ENCODE results near the gene CHPT1.

Gene CHPT1

DNA sequence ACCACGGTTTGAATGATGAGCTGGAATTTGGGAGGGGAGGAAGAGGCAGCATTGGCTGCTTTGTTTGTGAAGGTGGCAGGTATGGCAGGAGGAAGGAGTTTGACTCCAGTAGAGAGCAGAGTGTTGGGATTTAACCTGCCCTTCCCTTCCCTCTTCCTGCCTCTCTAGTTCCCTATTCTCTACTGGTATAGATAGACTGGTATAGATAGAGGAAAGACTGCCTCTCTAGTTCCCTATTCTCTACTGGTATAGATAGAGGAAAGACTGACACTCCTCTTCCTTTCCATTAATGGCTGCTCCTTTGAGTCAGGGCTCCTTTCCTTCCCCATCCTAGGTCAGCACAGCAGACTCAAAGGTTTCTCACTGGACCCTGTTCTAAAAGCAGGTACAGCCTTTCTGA is 50.3 kb downstream of the CHPT1 start:
- no peak overlapping the region for H3K27ac Mint-ChIP-seq
- H3K4me1 Mint-ChIP-seq (ENCODE audit: low read depth): peaks cover 17% of the 10 kb centered on the region
- peaks cover 43% of the 10 kb centered on the region for H3K36me3 Mint-ChIP-seq (ENCODE audit: low read depth)

GRCh38 chr12:101748907-101749306 is 51.5 kb downstream of the CHPT1 start:
- Mint-ChIP-seq H3K9me3 (no peaks in the 10 kb centered on the region), H3K4me3 (no peak overlapping the region), H3K27me3 (ENCODE audit: low read depth) (no peaks in the 10 kb centered on the region), H3K4me1 (ENCODE audit: low read depth) (peaks cover 9% of the 10 kb centered on the region), H3K36me3 (ENCODE audit: low read depth) (peaks cover 42% of the 10 kb centered on the region), H3K27ac (no peak overlapping the region)

More for the DNA sequence above, 50.3 kb downstream of the CHPT1 start:
- Mint-ChIP-seq H3K27me3 (ENCODE audit: low read depth) (no peaks in the 10 kb centered on the region), H3K9me3 (no peaks in the 10 kb centered on the region), H3K4me3 (no peak overlapping the region)

DNA sequence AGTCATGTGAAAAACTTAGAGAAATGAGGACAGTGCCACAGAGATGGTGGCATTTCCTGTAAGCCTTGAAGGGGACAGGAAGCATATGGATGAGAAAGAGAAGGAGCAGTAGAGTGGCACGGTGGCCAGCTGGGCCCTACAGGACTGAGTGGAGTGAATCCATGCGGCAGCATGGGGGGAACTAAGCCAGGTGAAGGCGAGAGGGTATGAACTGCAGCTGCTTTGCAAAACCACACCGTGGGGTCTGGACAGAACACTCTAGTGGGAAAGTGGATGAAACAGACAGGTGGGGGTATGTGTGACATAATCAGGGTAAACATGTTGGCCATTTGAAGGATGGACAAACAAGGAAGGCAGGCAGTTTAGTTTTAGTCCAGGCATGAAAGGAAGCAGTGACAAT is 52.2 kb downstream of the CHPT1 start:
- no peaks in the 10 kb centered on the region for H3K27me3 Mint-ChIP-seq (ENCODE audit: low read depth)
- peaks cover 3% of the 10 kb centered on the region for H3K4me1 Mint-ChIP-seq (ENCODE audit: low read depth)
- H3K27ac Mint-ChIP-seq: no peak overlapping the region
- H3K4me3 Mint-ChIP-seq: no peak overlapping the region
- H3K9me3 Mint-ChIP-seq: no peaks in the 10 kb centered on the region
- peaks cover 44% of the 10 kb centered on the region for H3K36me3 Mint-ChIP-seq (ENCODE audit: low read depth)

- Mint-ChIP-seq H3K9me3 (no peaks in the 10 kb centered on the region), H3K36me3 (ENCODE audit: low read depth) (peaks cover 48% of the 10 kb centered on the region), H3K27me3 (ENCODE audit: low read depth) (no peaks in the 10 kb centered on the region), H3K4me1 (ENCODE audit: low read depth) (peaks cover 3% of the 10 kb centered on the region), H3K4me3 (no peak overlapping the region), H3K27ac (no peak overlapping the region)
These were observed 52.7 kb downstream of the CHPT1 start for GRCh38 chr12:101750152-101750551.

DNA sequence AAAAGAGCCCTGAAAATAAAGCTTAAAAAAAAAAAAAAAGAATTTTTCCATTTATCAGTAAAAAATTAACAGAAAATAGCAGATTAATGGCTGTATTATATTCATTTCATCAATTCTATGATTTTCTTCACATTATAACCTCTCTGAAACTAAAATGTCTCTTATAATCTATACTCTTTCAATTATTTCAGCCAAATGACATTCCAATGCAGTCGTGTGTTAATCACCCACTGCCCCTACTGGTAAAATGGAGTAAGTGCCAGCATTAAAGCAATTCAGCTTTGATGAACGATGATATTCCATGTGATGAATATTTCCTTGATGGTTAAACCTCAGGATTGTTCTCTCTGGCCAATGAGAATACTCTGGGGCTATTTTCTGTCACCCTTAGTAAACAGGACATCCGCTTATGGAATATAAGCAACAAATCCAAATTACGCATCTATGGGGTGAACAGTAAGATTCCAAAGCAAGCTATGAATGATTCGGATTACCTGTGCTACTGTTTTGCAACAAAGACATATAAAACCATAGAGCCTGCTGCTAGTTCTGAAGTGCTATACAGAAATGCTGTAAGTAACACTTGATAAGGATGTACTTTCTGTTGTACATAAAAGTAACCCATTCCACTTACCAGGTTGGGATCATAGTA is 62.1 kb downstream of the CHPT1 start:
- Mint-ChIP-seq H3K36me3 (ENCODE audit: low read depth) (peaks cover 24% of the 10 kb centered on the region), H3K9me3 (no peaks in the 10 kb centered on the region)

DNA sequence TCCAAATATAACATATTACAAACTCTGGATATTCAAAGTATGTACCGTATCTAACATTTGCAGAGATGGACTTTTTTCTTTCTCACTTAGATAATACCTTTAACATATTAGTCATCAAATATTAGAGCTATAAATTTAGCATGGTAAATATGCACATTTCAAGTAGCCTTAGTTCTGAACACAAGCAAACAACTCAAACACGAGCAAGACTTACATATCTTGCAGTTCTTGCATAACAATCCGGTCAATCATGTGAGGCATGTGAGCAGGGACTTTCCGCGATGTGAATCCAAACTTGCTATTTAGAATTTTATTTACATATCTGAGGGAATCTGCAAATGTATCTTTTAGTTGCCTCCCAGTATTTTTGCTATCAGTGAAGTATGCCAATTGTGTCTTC is 63.9 kb downstream of the CHPT1 start:
- Mint-ChIP-seq H3K27me3 (ENCODE audit: low read depth) (no peaks in the 10 kb centered on the region), H3K27ac (no peak overlapping the region), H3K4me1 (ENCODE audit: low read depth) (peaks cover 3% of the 10 kb centered on the region), H3K9me3 (no peaks in the 10 kb centered on the region), H3K4me3 (no peak overlapping the region), H3K36me3 (ENCODE audit: low read depth) (peaks cover 23% of the 10 kb centered on the region)

More for the DNA sequence above, 62.1 kb downstream of the CHPT1 start:
- no peak overlapping the region for H3K4me3 Mint-ChIP-seq
- H3K27me3 Mint-ChIP-seq (ENCODE audit: low read depth): no peaks in the 10 kb centered on the region
- H3K4me1 Mint-ChIP-seq (ENCODE audit: low read depth): peaks cover 3% of the 10 kb centered on the region
- H3K27ac Mint-ChIP-seq: no peak overlapping the region

GRCh38 chr12:101761781-101762180 is 64.3 kb downstream of the CHPT1 start:
- H3K36me3 Mint-ChIP-seq (ENCODE audit: low read depth): peaks cover 23% of the 10 kb centered on the region
- H3K4me1 Mint-ChIP-seq (ENCODE audit: low read depth): peaks cover 3% of the 10 kb centered on the region
- no peaks in the 10 kb centered on the region for H3K9me3 Mint-ChIP-seq
- no peak overlapping the region for H3K27ac Mint-ChIP-seq
- no peaks in the 10 kb centered on the region for H3K27me3 Mint-ChIP-seq (ENCODE audit: low read depth)
- H3K4me3 Mint-ChIP-seq: no peak overlapping the region

GRCh38 chr12:101763246-101763931 is 65.9 kb downstream of the CHPT1 start:
- H3K27ac Mint-ChIP-seq: no peak overlapping the region
- no peaks in the 10 kb centered on the region for H3K9me3 Mint-ChIP-seq
- H3K4me3 Mint-ChIP-seq: no peak overlapping the region
- peaks cover 3% of the 10 kb centered on the region for H3K4me1 Mint-ChIP-seq (ENCODE audit: low read depth)
- peaks cover 24% of the 10 kb centered on the region for H3K36me3 Mint-ChIP-seq (ENCODE audit: low read depth)
- no peaks in the 10 kb centered on the region for H3K27me3 Mint-ChIP-seq (ENCODE audit: low read depth)

GRCh38 chr12:101764051-101764792 is 66.8 kb downstream of the CHPT1 start:
- Mint-ChIP-seq H3K36me3 (ENCODE audit: low read depth) (peaks cover 25% of the 10 kb centered on the region), H3K27ac (no peak overlapping the region), H3K4me1 (ENCODE audit: low read depth) (peaks cover 3% of the 10 kb centered on the region), H3K9me3 (no peaks in the 10 kb centered on the region), H3K27me3 (ENCODE audit: low read depth) (no peaks in the 10 kb centered on the region), H3K4me3 (no peak overlapping the region)

- H3K36me3 Mint-ChIP-seq (ENCODE audit: low read depth): peaks cover 39% of the 10 kb centered on the region
- H3K4me1 Mint-ChIP-seq (ENCODE audit: low read depth): peaks cover 12% of the 10 kb centered on the region
- H3K9me3 Mint-ChIP-seq: no peaks in the 10 kb centered on the region
- H3K4me3 Mint-ChIP-seq: no peak overlapping the region
- no peaks in the 10 kb centered on the region for H3K27me3 Mint-ChIP-seq (ENCODE audit: low read depth)
- H3K27ac Mint-ChIP-seq: no peak overlapping the region
These were observed 70.1 kb downstream of the CHPT1 start for GRCh38 chr12:101767537-101767936.

- Mint-ChIP-seq H3K4me1 (ENCODE audit: low read depth) (peaks cover 18% of the 10 kb centered on the region), H3K36me3 (ENCODE audit: low read depth) (peaks cover 41% of the 10 kb centered on the region), H3K27ac (peak overlapping the region; percentile 4), H3K4me3 (no peak overlapping the region), H3K9me3 (no peaks in the 10 kb centered on the region), H3K27me3 (ENCODE audit: low read depth) (no peaks in the 10 kb centered on the region)
These were observed 71.3 kb downstream of the CHPT1 start for GRCh38 chr12:101768781-101769180.

GRCh38 chr12:101769865-101770264 is 72.4 kb downstream of the CHPT1 start:
- peaks cover 37% of the 10 kb centered on the region for H3K36me3 Mint-ChIP-seq (ENCODE audit: low read depth)
- H3K9me3 Mint-ChIP-seq: no peaks in the 10 kb centered on the region
- H3K4me1 Mint-ChIP-seq (ENCODE audit: low read depth): peaks cover 22% of the 10 kb centered on the region
- H3K27me3 Mint-ChIP-seq (ENCODE audit: low read depth): no peaks in the 10 kb centered on the region
- no peak overlapping the region for H3K4me3 Mint-ChIP-seq
- no peak overlapping the region for H3K27ac Mint-ChIP-seq

GRCh38 chr12:101772012-101772775 is 74.8 kb downstream of the CHPT1 start:
- Mint-ChIP-seq H3K27me3 (ENCODE audit: low read depth) (no peaks in the 10 kb centered on the region), H3K4me1 (ENCODE audit: low read depth) (peaks cover 22% of the 10 kb centered on the region), H3K4me3 (no peak overlapping the region), H3K9me3 (no peaks in the 10 kb centered on the region), H3K36me3 (ENCODE audit: low read depth) (peaks cover 39% of the 10 kb centered on the region), H3K27ac (no peak overlapping the region)

DNA sequence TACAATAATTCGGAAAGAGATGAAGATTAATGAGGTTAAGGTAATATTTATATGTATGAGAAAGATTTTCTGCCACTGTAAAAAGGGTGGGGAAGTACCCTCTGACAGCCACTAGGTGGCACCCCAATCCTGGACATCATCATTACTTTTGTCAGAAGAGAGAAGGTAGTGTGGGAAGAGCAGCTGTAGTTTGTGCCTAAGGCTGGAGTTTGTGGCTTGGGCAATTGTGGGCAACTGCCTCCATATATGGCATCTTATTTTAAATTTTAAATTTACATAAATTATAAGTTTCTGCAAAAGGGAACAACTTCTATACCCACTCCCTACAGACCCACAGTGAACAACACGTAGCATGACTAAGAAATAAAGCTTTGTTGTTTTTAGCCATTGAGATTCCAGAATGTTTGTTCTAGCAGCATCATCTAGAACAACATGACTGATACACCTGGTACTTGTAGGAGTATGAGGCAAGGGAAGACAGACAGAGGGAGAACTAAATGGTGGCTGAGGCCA is 76.3 kb downstream of the CHPT1 start:
- no peaks in the 10 kb centered on the region for H3K9me3 Mint-ChIP-seq
- H3K4me1 Mint-ChIP-seq (ENCODE audit: low read depth): peaks cover 31% of the 10 kb centered on the region
- H3K27me3 Mint-ChIP-seq (ENCODE audit: low read depth): no peaks in the 10 kb centered on the region
- H3K36me3 Mint-ChIP-seq (ENCODE audit: low read depth): peaks cover 37% of the 10 kb centered on the region
- H3K27ac Mint-ChIP-seq: no peak overlapping the region
- H3K4me3 Mint-ChIP-seq: no peak overlapping the region
